Measurements from ENCODE around the gene VPS37D.

DNA sequence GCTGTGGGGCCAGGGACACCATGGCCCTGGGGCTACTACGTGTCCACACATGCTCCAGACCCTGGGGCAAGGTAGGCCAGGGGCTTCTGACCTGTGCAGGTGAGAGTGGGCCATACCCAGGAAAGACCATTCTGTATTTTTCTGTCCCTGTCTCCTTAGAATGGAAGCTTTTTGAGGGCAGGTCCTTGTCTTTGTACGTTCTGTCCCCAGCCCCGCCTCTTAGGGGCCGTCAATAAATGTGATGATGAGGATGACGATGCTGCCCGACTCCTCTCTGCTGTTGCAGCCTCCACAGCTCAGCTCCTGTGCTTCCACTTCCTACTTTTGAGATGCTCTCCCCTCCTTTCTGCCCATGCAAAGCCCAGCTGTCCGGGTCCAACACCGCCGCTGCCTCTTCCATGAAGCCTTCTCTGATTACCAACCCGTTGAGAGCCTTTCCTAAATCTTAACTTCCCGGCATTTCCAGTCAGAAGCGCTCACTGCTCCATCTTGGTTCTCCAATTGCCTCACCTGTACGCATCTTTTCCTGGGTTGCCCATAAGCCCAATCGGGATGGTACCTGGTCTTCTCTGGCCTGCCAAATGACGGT is 4.3 kb downstream of the VPS37D start:
- TF ChIP-seq, protein P1, sequence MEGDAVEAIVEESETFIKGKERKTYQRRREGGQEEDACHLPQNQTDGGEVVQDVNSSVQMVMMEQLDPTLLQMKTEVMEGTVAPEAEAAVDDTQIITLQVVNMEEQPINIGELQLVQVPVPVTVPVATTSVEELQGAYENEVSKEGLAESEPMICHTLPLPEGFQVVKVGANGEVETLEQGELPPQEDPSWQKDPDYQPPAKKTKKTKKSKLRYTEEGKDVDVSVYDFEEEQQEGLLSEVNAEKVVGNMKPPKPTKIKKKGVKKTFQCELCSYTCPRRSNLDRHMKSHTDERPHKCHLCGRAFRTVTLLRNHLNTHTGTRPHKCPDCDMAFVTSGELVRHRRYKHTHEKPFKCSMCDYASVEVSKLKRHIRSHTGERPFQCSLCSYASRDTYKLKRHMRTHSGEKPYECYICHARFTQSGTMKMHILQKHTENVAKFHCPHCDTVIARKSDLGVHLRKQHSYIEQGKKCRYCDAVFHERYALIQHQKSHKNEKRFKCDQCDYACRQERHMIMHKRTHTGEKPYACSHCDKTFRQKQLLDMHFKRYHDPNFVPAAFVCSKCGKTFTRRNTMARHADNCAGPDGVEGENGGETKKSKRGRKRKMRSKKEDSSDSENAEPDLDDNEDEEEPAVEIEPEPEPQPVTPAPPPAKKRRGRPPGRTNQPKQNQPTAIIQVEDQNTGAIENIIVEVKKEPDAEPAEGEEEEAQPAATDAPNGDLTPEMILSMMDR (IDR thresholded peaks at IDR 0.05; ENCODE audit: insufficient read depth, low read length, poor library complexity, severe bottlenecking): no peak
- TF ChIP-seq EZH2phosphoT487 (conservative IDR thresholded peaks at IDR 0.05; ENCODE audit: low read length): no peak

Data from SU-DHL-6 (cell line).